HuH-7.5 (cell line): Measurements from ENCODE around the gene MAP4K1.

Experiments
- DNase-seq: peaks from one replicate; pipeline ENCODE4 v3.0.0; 2011; ENCODE audit warnings: low spot score

The MAP4K1 gene

GRCh38 chr19:38617764-38618589 lies at the start of gene MAP4K1:
MAP4K1 (minus strand) TSS chr19:38617953; CDS start chr19:38617895, 58 bp downstream.
- DNase-seq = no peak

DNA sequence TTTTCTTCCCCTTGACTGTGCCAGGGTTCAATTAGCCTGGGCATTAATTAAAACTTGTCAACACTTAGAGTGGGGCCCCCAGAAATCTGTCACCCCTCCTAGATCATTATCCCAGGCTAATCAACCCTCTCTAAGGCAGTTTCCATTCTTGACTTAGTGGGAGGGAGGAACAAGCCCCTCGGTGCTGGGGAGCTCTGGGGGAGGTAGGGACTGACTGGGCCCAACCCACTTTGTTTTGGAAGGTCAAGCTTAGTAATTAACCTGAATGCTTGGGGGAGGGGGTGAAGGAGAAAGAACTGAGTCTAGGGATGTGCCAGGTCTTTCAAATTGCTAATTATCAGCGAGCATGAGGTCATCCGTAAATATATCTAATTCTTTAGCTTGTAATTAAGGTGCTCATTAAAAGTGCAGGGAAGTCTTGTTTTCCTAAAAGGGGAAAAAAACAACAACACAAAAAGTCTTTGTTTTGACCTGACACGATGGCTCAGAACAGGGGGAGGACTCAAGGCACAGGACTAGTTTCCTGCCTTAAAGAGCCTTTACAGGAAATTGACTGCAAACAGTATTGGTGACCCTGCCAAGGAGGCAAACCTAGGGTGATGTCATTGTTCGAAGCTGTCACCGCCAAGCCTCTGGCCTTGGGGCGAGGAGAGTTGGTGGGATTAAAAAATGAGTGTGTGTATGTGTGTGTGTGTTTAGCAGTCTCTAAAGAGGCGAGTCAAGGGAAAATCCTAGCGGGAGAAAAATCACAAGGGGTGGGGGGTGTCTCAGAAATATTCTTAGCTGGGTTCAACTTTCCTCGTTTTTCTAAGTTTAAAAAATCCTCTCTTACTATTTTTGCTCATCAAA lies 49.1 kb upstream of the MAP4K1 start:
- DNase-seq = no peak

DNA sequence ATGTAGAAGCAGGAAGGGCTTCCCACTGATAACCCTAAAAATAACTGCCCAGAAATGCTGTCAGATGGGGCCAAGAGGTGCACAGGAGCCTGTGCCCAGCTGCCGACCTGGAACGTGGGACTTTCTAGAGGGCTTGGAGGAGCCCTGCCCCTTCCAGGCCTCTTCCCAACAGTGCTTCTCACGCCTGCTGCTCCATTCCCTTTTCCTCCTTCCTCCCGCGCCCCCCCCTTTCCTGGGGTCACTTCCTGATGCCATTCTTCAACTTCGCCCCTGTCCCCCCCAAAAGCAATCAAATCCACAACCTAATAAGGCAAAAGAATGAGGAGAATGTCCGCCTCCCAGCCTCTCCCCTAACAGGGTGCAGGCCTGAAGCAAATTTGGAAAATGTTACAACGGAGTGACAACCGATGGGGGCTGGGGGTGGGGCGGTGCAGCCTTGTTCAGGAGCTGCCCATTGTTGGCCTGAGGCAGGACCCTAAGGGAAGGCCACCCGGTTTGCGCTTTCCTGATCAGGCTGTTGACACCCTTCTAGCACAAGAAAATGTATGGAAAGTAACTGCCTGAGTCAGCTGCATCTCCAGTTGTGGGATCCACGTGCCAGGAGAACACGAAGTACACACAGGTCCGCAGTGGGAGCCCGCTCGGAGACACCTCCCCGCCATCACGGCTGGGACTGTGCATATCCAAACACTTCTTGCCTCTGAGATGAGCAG lies 48.4 kb upstream of the MAP4K1 start:
- no peak for DNase-seq

DNA sequence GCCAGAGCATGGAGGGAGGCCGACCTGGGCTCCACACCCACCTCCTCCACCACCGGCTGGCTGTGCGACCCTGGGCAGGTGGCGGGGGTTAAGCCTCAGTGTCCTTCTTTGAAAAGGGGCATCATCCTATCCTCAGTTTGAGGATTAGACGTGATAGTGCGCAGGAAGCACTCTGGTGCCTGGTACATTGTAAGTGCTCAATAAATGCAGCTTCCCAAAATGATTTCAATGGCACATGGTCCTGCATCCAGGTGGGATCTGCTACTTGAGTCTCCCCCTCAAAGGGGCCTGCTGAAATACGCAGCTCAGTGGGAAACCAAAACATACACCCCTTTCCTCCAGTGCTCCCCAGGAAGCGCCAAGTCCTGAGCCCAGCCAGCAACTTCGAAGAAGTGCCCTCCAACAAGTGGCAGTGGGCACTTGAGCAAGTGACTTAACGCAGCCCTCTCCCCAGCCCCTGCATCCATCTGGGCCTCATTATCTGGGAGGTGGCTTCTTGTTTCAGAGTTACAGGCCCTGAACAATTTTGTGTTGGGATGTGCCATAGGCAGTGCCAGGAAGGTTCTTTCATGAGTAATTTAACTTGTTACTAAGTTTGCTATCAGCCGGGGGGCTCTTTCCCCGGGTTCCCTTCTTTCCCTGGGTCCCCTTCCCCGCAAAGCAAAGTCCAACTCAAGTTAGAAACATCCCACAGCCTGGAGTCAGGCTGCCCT lies 47.6 kb upstream of the MAP4K1 start:
- no peak for DNase-seq

GRCh38 chr19:38664503-38665211 lies 46.9 kb upstream of the MAP4K1 start:
- no peak for DNase-seq

- DNase-seq = no peak
Observed at GRCh38 chr19:38663957-38664502, 46.3 kb upstream of the MAP4K1 start.

DNA sequence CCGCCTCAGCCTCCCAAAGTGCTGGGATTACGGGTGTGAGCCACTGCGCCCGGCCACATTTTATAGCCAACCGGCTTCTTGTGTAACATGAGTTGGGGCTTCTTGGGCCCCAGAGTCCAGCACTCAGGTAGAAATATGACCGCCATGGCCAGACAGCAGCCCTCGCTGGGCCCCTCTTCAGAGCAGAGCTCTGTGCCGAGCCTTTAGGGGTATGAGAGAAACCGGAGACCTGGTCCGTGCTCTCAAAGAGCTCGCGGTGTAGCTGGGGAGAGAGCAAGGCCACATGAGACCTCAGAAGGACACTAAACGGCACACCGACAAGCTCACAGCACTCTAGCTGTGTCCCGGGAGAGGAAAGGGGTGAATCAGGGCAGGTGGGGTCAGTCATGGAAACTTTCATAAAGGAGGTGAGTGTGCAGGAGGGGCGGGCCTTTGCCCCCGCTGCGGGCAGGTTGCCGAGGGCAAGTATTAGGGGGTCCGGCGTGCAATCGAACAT lies 45.5 kb upstream of the MAP4K1 start:
- DNase-seq = no peak

- no peak for DNase-seq
Observed at GRCh38 chr19:38662537-38663155, 44.9 kb upstream of the MAP4K1 start.

GRCh38 chr19:38661996-38662395 lies 44.2 kb upstream of the MAP4K1 start:
- peak; percentile 31 for DNase-seq

DNA sequence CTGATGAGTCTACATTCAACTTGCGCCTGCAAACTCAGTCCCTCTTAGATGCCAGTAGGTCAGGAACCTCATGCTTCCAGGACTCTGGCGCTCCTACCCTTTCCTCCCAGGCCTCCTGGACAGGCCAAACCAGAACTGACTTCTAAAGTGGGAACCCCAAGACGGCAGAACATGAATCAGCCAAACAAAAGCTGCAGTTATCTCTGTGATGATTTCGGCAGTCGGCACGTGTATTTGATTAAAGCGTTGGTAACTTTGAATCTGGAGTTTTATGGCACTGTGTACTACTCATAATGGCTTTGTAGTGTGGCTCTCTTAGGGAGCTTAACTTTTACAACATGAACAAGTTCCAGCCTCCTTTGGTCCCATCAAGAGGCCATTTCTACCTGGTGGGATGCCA lies 43.4 kb upstream of the MAP4K1 start:
- DNase-seq = no peak

DNA sequence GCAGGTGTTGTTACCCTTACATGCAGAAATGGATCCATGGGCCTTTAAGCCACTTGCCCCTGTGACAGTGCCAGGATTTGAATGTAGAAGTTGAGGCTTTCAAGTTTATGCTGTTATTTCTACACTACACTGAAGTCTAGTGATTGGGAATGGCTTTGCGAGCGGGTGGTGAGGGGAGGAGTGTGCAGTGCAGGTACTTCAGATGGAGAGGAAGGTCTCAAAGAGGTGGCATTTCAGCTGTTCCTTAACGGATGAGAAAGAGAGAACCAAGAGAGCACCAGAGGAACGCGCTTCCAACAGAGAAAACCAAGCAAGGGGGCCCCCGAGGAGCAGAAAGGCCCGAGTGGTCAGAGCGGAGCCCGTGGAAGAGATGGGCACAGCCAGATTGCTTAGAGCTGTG lies 43.0 kb upstream of the MAP4K1 start:
- DNase-seq = no peak

- DNase-seq = peak; percentile 71
Observed at GRCh38 chr19:38658462-38659306, 40.9 kb upstream of the MAP4K1 start.

DNA sequence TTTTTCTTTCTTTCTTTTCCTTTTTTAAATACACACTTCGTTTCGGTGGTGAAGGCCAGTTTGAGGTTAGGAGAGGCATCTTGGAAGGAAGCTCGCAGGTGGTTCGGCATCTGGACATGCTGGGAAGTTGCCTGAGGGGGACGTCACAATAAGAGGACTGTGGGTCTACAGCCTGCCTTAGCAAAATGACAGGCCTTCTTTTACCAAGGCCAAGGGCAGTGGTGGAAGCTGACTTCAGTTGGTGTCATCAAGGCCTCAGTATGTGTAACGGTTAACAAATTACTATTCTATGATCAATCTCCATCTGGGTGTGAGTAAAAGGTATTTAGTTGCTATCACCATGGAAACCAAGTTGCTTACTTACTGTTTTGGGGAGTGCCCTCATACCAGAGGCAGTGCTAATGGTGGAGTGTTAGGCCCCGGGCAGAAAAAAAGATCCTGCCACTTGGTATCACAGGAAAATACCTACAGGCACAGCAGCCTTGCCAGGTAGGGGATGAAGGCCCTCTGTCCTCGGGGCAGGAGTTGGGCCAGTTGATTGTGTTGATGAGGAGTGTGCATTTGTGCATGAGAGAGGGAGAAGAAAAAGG lies 40.0 kb upstream of the MAP4K1 start:
- DNase-seq = no peak

- no peak for DNase-seq
Observed at GRCh38 chr19:38656171-38656981, 38.6 kb upstream of the MAP4K1 start.

DNA sequence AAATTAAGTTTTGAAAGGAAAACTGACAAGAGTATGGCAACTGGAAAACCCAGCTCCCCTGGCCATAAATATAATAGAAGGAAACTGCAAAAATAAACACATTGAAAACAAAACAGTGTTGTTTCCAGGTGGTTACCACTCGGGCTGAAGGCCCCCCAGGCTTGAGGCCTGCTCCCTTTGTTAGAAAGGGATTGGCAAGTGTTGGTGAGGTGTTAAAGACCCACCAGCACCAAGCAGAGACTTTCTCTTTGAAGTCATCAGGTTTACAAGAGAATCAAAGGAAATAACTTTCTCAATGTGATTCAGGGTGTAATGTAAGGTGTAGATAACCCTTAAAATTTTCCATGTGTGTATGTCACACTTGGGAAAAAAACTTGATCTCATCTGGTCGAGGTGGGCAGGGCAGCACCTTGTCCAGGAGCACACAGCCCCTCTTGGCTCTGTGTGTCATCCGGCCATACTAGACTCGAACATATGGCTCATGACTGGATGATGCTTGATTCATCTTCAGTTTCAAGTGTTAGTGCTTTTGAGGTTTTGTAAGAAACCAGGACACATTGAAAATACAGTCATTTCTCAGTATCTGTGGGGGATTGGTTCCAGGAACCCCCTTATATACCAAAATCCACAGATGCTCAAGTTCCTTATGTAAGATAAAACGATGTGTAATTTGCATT lies 37.5 kb upstream of the MAP4K1 start:
- DNase-seq = no peak

DNA sequence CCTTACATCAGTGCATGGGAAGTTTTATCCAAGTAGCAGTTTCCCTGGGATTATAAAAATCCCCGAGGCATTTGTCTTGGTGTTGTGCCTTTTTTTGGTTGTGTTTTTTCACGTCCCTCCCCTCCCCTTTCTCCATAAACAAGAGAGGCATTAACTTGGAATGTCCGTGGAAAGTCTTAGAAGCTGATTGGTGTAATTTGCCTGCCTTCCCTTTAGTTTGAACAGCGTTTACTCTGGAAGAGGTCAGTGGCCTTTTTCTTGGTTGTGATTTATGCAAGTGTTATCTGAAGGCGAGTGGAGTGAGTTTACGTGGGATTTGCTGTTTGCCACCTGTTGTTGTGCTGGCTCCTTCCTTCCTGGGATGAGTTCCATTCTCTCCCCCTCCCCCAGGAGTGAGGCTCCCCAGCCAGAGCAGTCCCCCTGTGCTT lies 36.9 kb upstream of the MAP4K1 start:
- no peak for DNase-seq

DNA sequence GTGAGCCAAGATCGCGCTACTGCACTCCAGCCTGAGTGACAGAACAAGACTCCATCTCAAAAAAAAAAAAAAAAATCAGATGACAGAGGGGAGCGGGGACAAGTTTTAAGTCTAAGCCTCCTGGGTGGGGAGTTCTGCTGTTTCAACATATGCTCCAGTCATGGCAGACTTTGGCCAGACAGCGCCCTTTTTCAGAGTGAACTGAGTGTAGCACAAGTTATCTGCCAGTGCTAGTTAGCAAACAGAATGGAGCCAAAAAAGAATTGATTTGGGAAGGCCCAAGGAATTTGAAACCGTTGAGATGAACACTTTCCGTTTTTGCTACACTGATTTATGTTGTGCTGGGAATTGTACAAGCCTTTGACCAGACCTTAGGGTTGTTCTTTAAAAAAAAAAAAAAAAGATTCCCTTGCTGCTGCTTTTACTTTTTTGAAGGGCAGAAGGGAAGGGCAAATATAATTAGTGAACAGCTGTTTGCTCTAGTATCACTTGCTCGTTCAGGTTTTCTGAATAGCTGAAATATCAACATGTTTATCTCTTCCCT lies 35.3 kb upstream of the MAP4K1 start:
- DNase-seq = peak; percentile 73
